Measurements from ENCODE around the gene GFRAL. TPM values are rescaled to one million over a fixed set of nuclear protein-coding genes. Genes with fewer than 3 reads are reported as not detected.

Gene GFRAL
- total and polyA plus RNA-seq, 3 experiments from 2014 or later = not detected

GRCh38 chr6:55395871-55396270 lies 68.6 kb downstream of the GFRAL start:
- no peaks in the 10 kb centered on the region for H3K36me3 ChIP-seq (ENCODE audit: insufficient read depth, low read length)
- CTCF ChIA-PET = no interaction called here
- no peaks in the 10 kb centered on the region for H3K4me1 Mint-ChIP-seq

GRCh38 chr6:55397986-55398385 lies 70.7 kb downstream of the GFRAL start:
- Mint-ChIP-seq H3K4me1 (no peaks in the 10 kb centered on the region), H3K27ac (no peak overlapping the region), H3K4me3 (no peak overlapping the region), H3K9me3 (peaks cover 2 to 25% (median 6%) of the 10 kb centered on the region in 5 donors), H3K36me3 (no peaks in the 10 kb centered on the region), H3K27me3 (peaks cover 0 to 2% of the 10 kb centered on the region in 2 donors)
- Histone ChIP-seq H3K27ac (ENCODE audit: low read depth, low read length) (no peak overlapping the region), H3K4me3 (ENCODE audit: low read length) (no peak overlapping the region), H3K4me1 (ENCODE audit: insufficient read depth, low read length) (no peaks in the 10 kb centered on the region), H3K36me3 (ENCODE audit: insufficient read depth, low read length) (no peaks in the 10 kb centered on the region), H3K9me3 (ENCODE audit: low read length) (no peaks in the 10 kb centered on the region), H3K27me3 (ENCODE audit: insufficient read depth, low read length, poor library complexity, severe bottlenecking) (no peaks in the 10 kb centered on the region)
- CTCF ChIA-PET = no interaction called here
- DNase-seq = no peak
- POLR2A ChIA-PET = no interaction called here

More at GRCh38 chr6:55395871-55396270, 68.6 kb downstream of the GFRAL start:
- no peak overlapping the region for H3K27ac ChIP-seq (ENCODE audit: low read depth, low read length)
- Mint-ChIP-seq H3K36me3 (no peaks in the 10 kb centered on the region), H3K9me3 (peaks cover 2 to 26% (median 7%) of the 10 kb centered on the region in 5 donors), H3K27me3 (no peaks in the 10 kb centered on the region), H3K4me3 (no peak overlapping the region), H3K27ac (no peak overlapping the region)
- POLR2A ChIA-PET = no interaction called here
- no peak for DNase-seq
- H3K4me3 ChIP-seq (ENCODE audit: low read length) = no peak overlapping the region
- no peaks in the 10 kb centered on the region for H3K9me3 ChIP-seq (ENCODE audit: low read length)
- no peaks in the 10 kb centered on the region for H3K4me1 ChIP-seq (ENCODE audit: insufficient read depth, low read length)
- no peaks in the 10 kb centered on the region for H3K27me3 ChIP-seq (ENCODE audit: insufficient read depth, low read length, poor library complexity, severe bottlenecking)

- no peaks in the 10 kb centered on the region for H3K4me1 ChIP-seq (ENCODE audit: insufficient read depth, low read length)
- Mint-ChIP-seq H3K27me3 (peaks cover 0 to 2% of the 10 kb centered on the region in 2 donors), H3K36me3 (no peaks in the 10 kb centered on the region), H3K4me3 (no peak overlapping the region), H3K4me1 (no peaks in the 10 kb centered on the region), H3K9me3 (peaks cover 2 to 19% (median 4%) of the 10 kb centered on the region in 5 donors), H3K27ac (no peak overlapping the region)
- H3K27ac ChIP-seq (ENCODE audit: low read depth, low read length) = no peak overlapping the region
- ChIA-PET POLR2A (no interaction called here), CTCF (no interaction called here)
- no peak for DNase-seq
- no peak overlapping the region for H3K4me3 ChIP-seq (ENCODE audit: low read length)
- H3K36me3 ChIP-seq (ENCODE audit: insufficient read depth, low read length) = no peaks in the 10 kb centered on the region
- no peaks in the 10 kb centered on the region for H3K27me3 ChIP-seq (ENCODE audit: insufficient read depth, low read length, poor library complexity, severe bottlenecking)
- no peaks in the 10 kb centered on the region for H3K9me3 ChIP-seq (ENCODE audit: low read length)
Observed at GRCh38 chr6:55399351-55399750, 72.1 kb downstream of the GFRAL start.

GRCh38 chr6:55405474-55406235 lies 78.4 kb downstream of the GFRAL start:
- Histone ChIP-seq H3K36me3 (ENCODE audit: insufficient read depth, low read length) (no peaks in the 10 kb centered on the region), H3K27ac (ENCODE audit: low read depth, low read length) (no peak overlapping the region), H3K27me3 (ENCODE audit: insufficient read depth, low read length, poor library complexity, severe bottlenecking) (no peaks in the 10 kb centered on the region), H3K4me3 (ENCODE audit: low read length) (no peak overlapping the region), H3K4me1 (ENCODE audit: insufficient read depth, low read length) (no peaks in the 10 kb centered on the region), H3K9me3 (ENCODE audit: low read length) (no peaks in the 10 kb centered on the region)
- Mint-ChIP-seq H3K27me3 (peaks cover 0 to 3% of the 10 kb centered on the region in 2 donors), H3K36me3 (no peaks in the 10 kb centered on the region), H3K27ac (no peak overlapping the region), H3K9me3 (peaks cover 5 to 11% (median 9%) of the 10 kb centered on the region in 5 donors), H3K4me3 (no peak overlapping the region), H3K4me1 (no peaks in the 10 kb centered on the region)
- ChIA-PET POLR2A (no interaction called here), CTCF (no interaction called here)
- DNase-seq = no peak

GRCh38 chr6:55410674-55411073 lies 83.4 kb downstream of the GFRAL start:
- CTCF ChIA-PET = no interaction called here

GRCh38 chr6:55423933-55424332 lies 96.7 kb downstream of the GFRAL start:
- ChIA-PET POLR2A (no interaction called here), CTCF (no interaction called here)
- no peaks in the 10 kb centered on the region for H3K36me3 ChIP-seq (ENCODE audit: insufficient read depth, low read length)
- Mint-ChIP-seq H3K9me3 (peaks cover 0 to 23% (median 3%) of the 10 kb centered on the region in 5 donors), H3K4me1 (no peaks in the 10 kb centered on the region), H3K27ac (no peak overlapping the region), H3K27me3 (no peaks in the 10 kb centered on the region), H3K36me3 (no peaks in the 10 kb centered on the region), H3K4me3 (no peak overlapping the region)
- no peak overlapping the region for H3K4me3 ChIP-seq (ENCODE audit: low read length)
- H3K27me3 ChIP-seq (ENCODE audit: insufficient read depth, low read length, poor library complexity, severe bottlenecking) = no peaks in the 10 kb centered on the region
- no peak overlapping the region for H3K27ac ChIP-seq (ENCODE audit: low read depth, low read length)
- no peaks in the 10 kb centered on the region for H3K4me1 ChIP-seq (ENCODE audit: insufficient read depth, low read length)
- DNase-seq = no peak
- no peaks in the 10 kb centered on the region for H3K9me3 ChIP-seq (ENCODE audit: low read length)

More at GRCh38 chr6:55410674-55411073, 83.4 kb downstream of the GFRAL start:
- H3K27me3 Mint-ChIP-seq = peaks cover 0 to 2% of the 10 kb centered on the region in 2 donors
- Histone ChIP-seq H3K4me3 (ENCODE audit: low read length) (no peak overlapping the region), H3K4me1 (ENCODE audit: insufficient read depth, low read length) (no peaks in the 10 kb centered on the region), H3K36me3 (ENCODE audit: insufficient read depth, low read length) (no peaks in the 10 kb centered on the region), H3K27ac (ENCODE audit: low read depth, low read length) (no peak overlapping the region), H3K27me3 (ENCODE audit: insufficient read depth, low read length, poor library complexity, severe bottlenecking) (no peaks in the 10 kb centered on the region), H3K9me3 (ENCODE audit: low read length) (no peaks in the 10 kb centered on the region)
- H3K9me3 Mint-ChIP-seq = peaks cover 7 to 22% (median 14%) of the 10 kb centered on the region in 5 donors
- H3K36me3 Mint-ChIP-seq = no peaks in the 10 kb centered on the region
- H3K27ac Mint-ChIP-seq = no peak overlapping the region
- H3K4me3 Mint-ChIP-seq = no peak overlapping the region
- DNase-seq = no peak
- H3K4me1 Mint-ChIP-seq = no peaks in the 10 kb centered on the region
- POLR2A ChIA-PET = no interaction called here

GRCh38 chr6:55433446-55434130 lies 106.3 kb downstream of the GFRAL start:
- H3K27me3 Mint-ChIP-seq = no peaks in the 10 kb centered on the region
- no peak overlapping the region for H3K27ac Mint-ChIP-seq
- H3K4me1 Mint-ChIP-seq = no peaks in the 10 kb centered on the region
- Histone ChIP-seq H3K4me1 (ENCODE audit: insufficient read depth, low read length) (no peaks in the 10 kb centered on the region), H3K36me3 (ENCODE audit: insufficient read depth, low read length) (no peaks in the 10 kb centered on the region), H3K4me3 (ENCODE audit: low read length) (no peak overlapping the region), H3K9me3 (ENCODE audit: low read length) (no peaks in the 10 kb centered on the region), H3K27ac (ENCODE audit: low read depth, low read length) (no peak overlapping the region), H3K27me3 (ENCODE audit: insufficient read depth, low read length, poor library complexity, severe bottlenecking) (no peaks in the 10 kb centered on the region)
- no peak for DNase-seq
- ChIA-PET CTCF (no interaction called here), POLR2A (no interaction called here)
- H3K4me3 Mint-ChIP-seq = no peak overlapping the region
- peaks cover 0 to 26% (median 7%) of the 10 kb centered on the region in 5 donors for H3K9me3 Mint-ChIP-seq
- no peaks in the 10 kb centered on the region for H3K36me3 Mint-ChIP-seq

- DNase-seq = no peak
- ChIA-PET CTCF (no interaction called here), POLR2A (no interaction called here)
- H3K36me3 Mint-ChIP-seq = no peaks in the 10 kb centered on the region
- H3K27me3 ChIP-seq (ENCODE audit: insufficient read depth, low read length, poor library complexity, severe bottlenecking) = no peaks in the 10 kb centered on the region
- H3K4me3 Mint-ChIP-seq = no peak overlapping the region
- H3K27ac Mint-ChIP-seq = no peak overlapping the region
- no peaks in the 10 kb centered on the region for H3K27me3 Mint-ChIP-seq
- no peaks in the 10 kb centered on the region for H3K36me3 ChIP-seq (ENCODE audit: insufficient read depth, low read length)
- H3K27ac ChIP-seq (ENCODE audit: low read depth, low read length) = no peak overlapping the region
- H3K9me3 ChIP-seq (ENCODE audit: low read length) = no peaks in the 10 kb centered on the region
- peaks cover 2 to 17% (median 7%) of the 10 kb centered on the region in 5 donors for H3K9me3 Mint-ChIP-seq
- H3K4me1 ChIP-seq (ENCODE audit: insufficient read depth, low read length) = no peaks in the 10 kb centered on the region
- H3K4me1 Mint-ChIP-seq = no peaks in the 10 kb centered on the region
- H3K4me3 ChIP-seq (ENCODE audit: low read length) = no peak overlapping the region
Observed at GRCh38 chr6:55437141-55437540, 109.9 kb downstream of the GFRAL start.
